SH-SY5Y (cell line): ENCODE data around the gene TMEM164.

Experiments
- GATA2 ChIP-seq: IDR thresholded peaks from 2 replicates; pipeline ENCODE4 v1.6.1; 2011; ENCODE audit warnings: mild to moderate bottlenecking, low read depth, low read length
- GATA3 ChIP-seq: IDR thresholded peaks from 2 replicates; pipeline ENCODE4 v1.6.1; 2011; ENCODE audit warnings: low read depth, mild to moderate bottlenecking, low read length, moderate library complexity

DNA sequence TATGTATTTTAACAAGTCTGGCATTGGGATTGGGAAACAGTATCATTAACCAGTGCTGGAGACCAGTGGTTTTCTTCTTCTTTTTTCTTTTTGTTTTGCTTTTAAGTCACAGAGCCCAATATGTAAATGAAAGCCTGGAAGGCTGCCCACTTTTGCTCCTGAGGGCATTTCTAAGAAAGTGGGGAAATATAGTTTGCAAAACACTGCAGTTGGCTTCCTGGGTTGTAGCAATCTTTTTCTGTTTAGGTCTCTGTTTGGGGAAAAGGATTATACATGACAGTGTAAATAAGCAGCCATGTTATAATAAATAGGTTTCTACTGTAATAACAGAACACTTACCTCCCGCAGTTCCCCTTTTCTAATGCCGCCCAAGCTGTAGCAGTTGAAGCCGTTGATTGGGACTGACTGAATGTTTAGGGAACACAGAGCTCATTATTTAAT is 105.5 kb downstream of the TMEM164 start:
- no peak for TF ChIP-seq GATA3
- TF ChIP-seq GATA2 = no peak
